AG09309 (cell line): ENCODE data around the gene PRMT3.

Source experiments
- DNase-seq: peaks from one replicate; pipeline ENCODE4 v3.0.0-alpha.2; 2010; ENCODE audit warnings: low read depth
- H3K4me3 ChIP-seq: 2 replicates; pipeline ENCODE4 v1.5.1; 2011; ENCODE audit warnings: mild to moderate bottlenecking, low read depth, low read length, moderate library complexity; ENCODE audit not compliant: control insufficient read depth
- CTCF ChIP-seq: IDR thresholded peaks from 2 replicates; pipeline ENCODE4 v1.5.1; 2011; ENCODE audit warnings: mild to moderate bottlenecking, low read depth, low read length, inconsistent platforms; ENCODE audit not compliant: insufficient read depth, control insufficient read depth; ENCODE audit errors: missing control alignments

Gene PRMT3

GRCh38 chr11:20443596-20443995, 56.1 kb downstream of the PRMT3 start:
- TF ChIP-seq CTCF = peak; percentile 36
- DNase-seq = no peak
- H3K4me3 ChIP-seq = no peak overlapping the region

DNA sequence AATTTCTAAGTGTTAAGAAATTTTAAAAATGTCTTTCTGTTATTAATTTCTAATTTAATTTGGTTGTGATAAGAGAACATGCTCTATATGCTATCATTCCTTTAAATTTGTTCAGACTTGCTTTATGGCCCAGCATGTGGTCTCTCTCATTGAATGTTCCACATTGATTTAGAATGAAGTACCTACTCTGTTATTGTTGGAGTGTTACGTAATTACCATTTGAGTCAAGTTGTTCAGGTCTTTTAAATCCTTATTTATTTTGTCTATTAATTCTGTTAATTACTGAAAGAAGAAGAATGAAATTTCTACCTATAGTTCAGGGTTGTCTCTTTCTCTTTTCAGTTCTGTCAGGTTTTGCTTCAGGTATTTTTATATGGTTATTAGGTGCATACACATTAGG, 57.0 kb downstream of the PRMT3 start:
- TF ChIP-seq CTCF = no peak
- no peak overlapping the region for H3K4me3 ChIP-seq
- no peak for DNase-seq

DNA sequence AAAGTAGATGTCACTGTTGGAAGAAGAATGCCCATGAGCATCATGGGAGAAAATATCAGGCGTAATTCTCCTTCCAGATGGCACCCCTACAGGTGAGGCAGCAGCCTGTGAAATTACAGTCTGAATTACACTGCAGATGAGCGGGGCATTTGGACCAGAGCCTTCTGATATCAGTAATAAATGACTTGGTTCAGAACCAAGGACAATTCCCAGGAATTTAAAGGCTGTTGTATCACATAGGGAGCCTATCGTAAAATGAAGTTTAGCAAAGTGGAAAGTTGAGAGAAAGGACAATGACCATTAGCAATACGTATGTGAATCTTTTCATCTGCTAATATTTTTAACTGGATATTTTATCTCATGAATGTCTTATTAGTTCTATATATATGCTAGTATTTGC, 61.3 kb downstream of the PRMT3 start:
- no peak for DNase-seq
- TF ChIP-seq CTCF = no peak
- no peak overlapping the region for H3K4me3 ChIP-seq

DNA sequence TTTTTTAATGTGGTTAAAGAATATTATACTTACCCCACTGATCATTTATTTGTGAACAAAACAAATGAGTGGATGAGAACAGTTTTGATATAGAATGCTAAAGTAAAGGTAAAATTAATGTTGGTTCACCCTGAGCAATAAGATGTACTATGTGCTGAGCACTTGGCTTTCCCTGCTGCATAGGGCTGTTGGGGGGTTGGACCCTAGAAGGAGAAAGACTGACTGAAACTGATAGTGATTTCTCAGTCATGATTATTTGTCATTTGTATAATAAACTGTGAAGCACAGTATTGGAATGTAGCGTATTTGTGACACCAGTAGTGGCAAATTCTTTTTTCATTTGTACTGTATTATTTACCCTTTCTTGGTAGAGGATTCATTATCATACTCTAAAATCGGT, 63.3 kb downstream of the PRMT3 start:
- TF ChIP-seq CTCF = no peak
- H3K4me3 ChIP-seq = no peak overlapping the region
- DNase-seq = no peak

DNA sequence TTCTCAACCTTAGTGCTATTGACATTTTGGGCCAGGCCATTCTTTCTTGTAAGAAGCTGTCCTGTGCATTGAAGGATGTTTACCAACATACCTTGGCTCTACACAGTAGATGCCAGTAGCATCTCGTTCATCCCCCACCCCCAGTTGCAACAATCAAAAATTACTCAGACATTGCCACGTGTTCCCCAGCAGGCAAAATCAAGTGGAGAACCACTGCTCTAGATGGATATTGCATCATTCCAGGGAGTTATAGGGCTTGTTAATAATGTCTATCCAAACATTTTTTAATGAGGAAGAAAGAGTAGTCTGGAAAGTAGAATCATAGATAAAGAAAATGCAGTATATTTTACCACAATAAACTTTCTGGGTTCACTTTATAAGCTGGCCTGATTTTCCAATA, 64.1 kb downstream of the PRMT3 start:
- peak; percentile 24 for DNase-seq
- TF ChIP-seq CTCF = no peak

GRCh38 chr11:20452585-20452984, 65.1 kb downstream of the PRMT3 start:
- no peak for DNase-seq
- no peak for TF ChIP-seq CTCF
- no peak overlapping the region for H3K4me3 ChIP-seq

More for the DNA sequence above, 64.1 kb downstream of the PRMT3 start:
- H3K4me3 ChIP-seq = no peak overlapping the region
